Neuron (in vitro differentiated cells): ENCODE results near the gene OTULIN.

Experiments
- H2AFZ ChIP-seq: one replicate; pipeline ENCODE4 v1.6.1; 2013; ENCODE audit warnings: low read depth, mild to moderate bottlenecking, inconsistent platforms, low read length, moderate library complexity
- H3K27me3 ChIP-seq: one replicate; pipeline ENCODE4 v1.6.1; 2013; ENCODE audit warnings: low read length; ENCODE audit not compliant: insufficient read depth
- H3K36me3 ChIP-seq: one replicate; pipeline ENCODE4 v1.6.1; 2013; ENCODE audit warnings: low read length; ENCODE audit not compliant: insufficient read depth
- H3K4me1 ChIP-seq: one replicate; pipeline ENCODE4 v1.6.1; 2013; ENCODE audit warnings: low read length; ENCODE audit not compliant: insufficient read depth
- H3K4me3 ChIP-seq: 2 replicates; pipeline ENCODE4 v1.5.1; 2013; ENCODE audit warnings: mild to moderate bottlenecking, low read length, moderate library complexity
- H3K9me3 ChIP-seq: one replicate; pipeline ENCODE4 v1.6.1; 2013; ENCODE audit warnings: low read length

OTULIN gene

DNA sequence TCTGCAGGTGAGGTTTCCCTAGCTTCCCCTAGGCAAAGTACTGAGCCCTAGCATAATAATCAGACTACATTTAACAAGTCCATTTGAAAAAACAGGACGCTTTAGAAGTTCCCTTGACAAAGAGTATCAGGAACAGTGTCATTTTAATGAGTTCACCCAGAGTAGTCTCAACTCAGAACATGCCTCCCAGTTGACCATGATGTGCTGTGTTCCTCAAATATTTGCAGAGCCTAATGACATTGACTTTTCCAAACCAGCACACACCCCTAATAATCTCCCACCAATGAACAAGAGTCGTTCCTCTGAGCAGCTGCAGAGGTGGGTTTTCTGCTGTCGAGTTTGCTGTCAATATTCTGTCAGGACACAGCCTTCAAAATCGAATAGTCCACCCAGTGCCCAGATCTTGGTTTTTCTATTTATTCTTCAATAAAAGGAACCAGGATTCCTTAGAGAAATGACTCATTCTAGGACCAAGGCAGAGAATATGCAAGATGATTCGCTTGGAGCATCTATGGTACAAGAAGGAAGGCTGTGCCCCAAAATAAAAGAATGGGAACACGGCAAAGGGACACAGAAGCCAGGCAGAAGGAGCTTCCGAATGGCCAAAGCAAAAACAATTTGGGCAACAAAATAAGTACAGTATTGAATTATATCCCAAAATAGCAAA, 57.6 kb downstream of the OTULIN start:
- H3K9me3 ChIP-seq = no peaks in the 10 kb centered on the region
- no peaks in the 10 kb centered on the region for H3K4me1 ChIP-seq
- H2AFZ ChIP-seq = no peak overlapping the region
- no peak overlapping the region for H3K4me3 ChIP-seq
- H3K36me3 ChIP-seq = no peaks in the 10 kb centered on the region
- no peaks in the 10 kb centered on the region for H3K27me3 ChIP-seq

DNA sequence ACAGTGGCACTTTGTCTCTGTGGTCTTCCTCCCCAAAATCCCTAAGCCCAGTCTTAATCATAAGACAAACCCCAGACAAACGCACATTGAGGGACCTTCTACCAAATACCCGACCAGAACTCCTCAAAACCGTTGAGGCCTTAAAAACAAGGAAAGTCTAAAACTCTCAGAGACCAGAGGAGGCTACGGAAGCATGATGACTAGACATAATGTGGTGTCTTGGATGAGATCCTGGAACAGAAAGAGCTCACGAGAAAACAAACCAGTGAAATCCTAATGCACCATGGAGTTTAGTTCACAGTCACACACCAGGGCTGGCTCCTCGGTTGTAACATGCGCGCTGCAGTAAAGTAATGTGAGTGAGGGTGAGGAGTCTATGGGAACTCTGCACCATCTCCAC, 58.4 kb downstream of the OTULIN start:
- Histone ChIP-seq H2AFZ (no peak overlapping the region), H3K9me3 (no peaks in the 10 kb centered on the region), H3K27me3 (no peaks in the 10 kb centered on the region), H3K4me3 (no peak overlapping the region), H3K36me3 (no peaks in the 10 kb centered on the region), H3K4me1 (peaks cover 6% of the 10 kb centered on the region)

DNA sequence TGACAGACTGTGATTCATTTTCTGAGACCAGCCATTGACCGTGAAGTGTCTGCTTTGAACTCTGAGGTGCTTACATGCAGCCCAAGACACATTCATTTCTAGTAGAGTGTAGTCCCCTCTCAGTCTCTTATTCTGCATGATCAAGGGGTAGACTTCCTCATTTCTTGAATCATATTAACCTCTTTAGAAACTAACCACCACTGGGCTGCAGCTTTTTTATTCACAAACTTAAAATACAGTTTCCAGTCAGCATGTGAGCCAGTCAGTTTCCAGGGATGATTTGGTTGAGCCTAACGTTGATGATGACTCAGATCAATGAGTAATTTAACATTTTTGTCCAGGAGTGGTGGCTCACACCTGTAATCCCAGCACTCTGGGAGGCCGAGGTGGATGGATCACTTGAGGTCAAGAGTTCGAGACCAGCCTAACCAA, 59.2 kb downstream of the OTULIN start:
- Histone ChIP-seq H3K4me3 (no peak overlapping the region), H3K27me3 (no peaks in the 10 kb centered on the region), H3K9me3 (no peaks in the 10 kb centered on the region), H3K36me3 (no peaks in the 10 kb centered on the region), H3K4me1 (peaks cover 14% of the 10 kb centered on the region), H2AFZ (no peak overlapping the region)

DNA sequence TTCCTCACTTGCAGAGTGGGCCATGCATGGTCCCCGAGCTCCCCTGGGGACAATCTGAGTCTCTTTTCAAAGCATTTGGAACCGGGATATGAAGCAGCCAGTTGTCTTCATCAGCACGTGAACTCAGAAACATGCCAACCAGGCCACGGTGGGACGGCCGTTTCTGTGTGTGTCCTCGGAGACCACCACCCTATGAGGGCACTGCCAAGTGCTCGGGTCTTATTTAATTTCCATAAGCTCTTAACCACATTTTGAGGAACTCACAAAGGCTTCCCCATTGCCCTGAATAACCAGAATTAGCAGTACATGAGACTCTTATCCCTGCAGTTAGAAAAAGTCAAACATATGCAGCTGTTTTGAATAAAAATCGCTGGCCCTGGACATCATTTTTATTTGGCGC, 60.1 kb downstream of the OTULIN start:
- no peaks in the 10 kb centered on the region for H3K9me3 ChIP-seq
- no peak overlapping the region for H3K4me3 ChIP-seq
- no peaks in the 10 kb centered on the region for H3K27me3 ChIP-seq
- no peak overlapping the region for H2AFZ ChIP-seq
- H3K36me3 ChIP-seq = no peaks in the 10 kb centered on the region
- peaks cover 18% of the 10 kb centered on the region for H3K4me1 ChIP-seq

DNA sequence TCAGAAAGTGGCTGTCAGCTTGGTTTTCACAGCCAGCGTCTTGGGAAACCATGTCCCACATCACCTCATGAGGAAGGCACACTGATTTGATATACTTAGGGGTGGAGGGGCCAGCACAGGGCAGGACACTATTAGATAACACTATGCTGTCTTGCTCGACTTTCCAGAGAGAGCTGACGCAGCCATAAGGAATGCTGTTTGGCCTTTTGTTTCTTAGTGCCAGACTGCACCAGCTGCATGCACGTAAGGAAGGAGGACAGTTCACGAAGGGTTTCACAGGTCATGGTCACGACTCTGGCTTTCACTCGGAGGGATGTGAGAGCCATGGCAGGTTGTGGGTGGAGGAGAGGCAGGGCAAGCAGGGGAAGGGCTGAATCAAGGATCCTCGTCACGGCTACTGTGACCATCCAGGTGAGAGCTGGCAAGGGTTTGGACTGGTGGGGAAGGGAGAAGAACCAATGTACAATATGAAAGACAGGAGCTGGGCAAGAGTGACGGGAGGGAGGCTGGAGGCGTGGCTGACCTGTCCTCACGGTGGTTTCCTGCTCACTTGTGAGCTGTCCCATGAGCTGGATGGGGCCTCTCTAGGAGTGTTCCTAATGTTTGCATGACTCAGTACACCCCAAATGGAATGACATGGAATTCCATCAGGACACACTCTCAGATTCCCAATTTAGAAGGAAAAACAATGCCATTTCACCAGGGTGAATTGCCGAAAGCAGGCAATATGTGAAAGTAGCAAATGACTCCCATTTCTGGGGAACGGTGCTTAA, 61.7 kb downstream of the OTULIN start:
- Histone ChIP-seq H3K4me1 (peaks cover 20% of the 10 kb centered on the region), H2AFZ (no peak overlapping the region), H3K36me3 (no peaks in the 10 kb centered on the region), H3K27me3 (no peaks in the 10 kb centered on the region), H3K4me3 (no peak overlapping the region), H3K9me3 (no peaks in the 10 kb centered on the region)

DNA sequence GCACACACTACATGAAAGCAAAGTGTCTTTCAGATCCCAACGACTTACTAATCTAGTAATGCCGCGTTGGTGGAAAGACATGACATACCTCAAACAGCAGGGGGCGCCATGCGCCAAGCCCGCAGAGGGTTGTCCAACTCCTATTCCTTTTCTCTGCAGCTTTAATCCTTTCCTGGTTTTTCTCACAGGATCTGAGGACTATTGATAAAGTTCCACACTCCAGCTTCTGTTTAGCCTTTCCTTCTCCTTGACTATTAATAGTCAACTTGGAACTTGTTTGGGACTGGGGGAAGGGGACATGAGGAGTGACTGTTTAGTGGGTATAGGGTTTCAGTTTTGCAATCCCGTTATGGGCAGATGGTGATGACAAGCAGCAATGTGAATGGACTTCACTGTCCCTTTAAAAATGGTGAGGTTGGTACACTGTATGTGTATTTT, 62.9 kb downstream of the OTULIN start:
- peaks cover 20% of the 10 kb centered on the region for H3K4me1 ChIP-seq
- H3K27me3 ChIP-seq = no peaks in the 10 kb centered on the region
- no peak overlapping the region for H2AFZ ChIP-seq
- H3K36me3 ChIP-seq = no peaks in the 10 kb centered on the region
- no peak overlapping the region for H3K4me3 ChIP-seq
- H3K9me3 ChIP-seq = no peaks in the 10 kb centered on the region

DNA sequence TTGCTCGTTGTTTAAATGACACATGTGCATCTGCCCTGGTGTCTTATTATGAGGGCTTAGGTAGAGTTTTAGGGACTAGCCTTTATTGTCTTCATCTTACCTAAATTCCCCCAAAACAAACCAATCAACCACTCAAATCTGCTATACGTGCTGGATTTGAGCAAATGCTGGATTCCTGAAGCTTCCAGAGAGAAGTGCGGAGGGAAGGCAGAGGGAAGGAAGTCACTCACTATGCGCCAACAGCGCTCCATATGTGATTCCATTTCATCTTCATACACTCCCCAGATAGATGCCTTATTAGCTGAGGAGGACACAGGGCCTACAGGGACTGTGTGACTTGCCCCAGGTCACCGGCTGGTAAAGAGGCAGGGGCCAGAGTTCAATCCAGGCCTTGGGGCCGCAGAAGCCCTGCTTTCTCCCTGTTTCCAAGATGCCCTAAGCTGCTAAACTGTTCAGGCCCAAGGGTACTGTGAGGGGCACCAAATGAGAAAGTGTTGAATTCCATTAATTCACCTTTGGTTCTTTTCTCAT, 63.5 kb downstream of the OTULIN start:
- no peak overlapping the region for H3K4me3 ChIP-seq
- H3K27me3 ChIP-seq = no peaks in the 10 kb centered on the region
- peaks cover 20% of the 10 kb centered on the region for H3K4me1 ChIP-seq
- H3K36me3 ChIP-seq = no peaks in the 10 kb centered on the region
- H3K9me3 ChIP-seq = no peaks in the 10 kb centered on the region
- no peak overlapping the region for H2AFZ ChIP-seq

DNA sequence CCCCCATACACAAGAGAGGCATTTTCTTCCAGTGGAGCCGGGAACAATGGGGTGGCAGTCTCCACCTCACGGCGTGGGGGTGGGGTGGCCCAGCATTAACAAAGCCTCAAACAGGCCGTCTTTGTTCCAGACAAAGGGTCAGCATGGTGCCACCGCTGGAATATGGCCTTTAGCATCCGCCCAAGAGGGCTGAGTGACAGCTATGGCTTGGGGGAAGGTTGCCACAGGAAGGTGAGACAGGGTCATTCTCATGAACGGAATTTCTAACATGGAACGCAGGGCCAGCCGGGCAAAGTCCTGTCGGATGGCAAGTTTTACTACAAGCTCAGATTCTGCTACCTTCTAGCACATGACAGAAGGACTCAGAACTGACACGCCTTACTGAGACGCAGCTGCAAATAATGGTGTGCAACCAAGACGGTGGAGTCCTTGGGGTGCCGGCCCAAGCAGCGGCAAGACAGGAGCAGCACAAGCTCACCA, 64.0 kb downstream of the OTULIN start:
- Histone ChIP-seq H3K36me3 (no peaks in the 10 kb centered on the region), H3K9me3 (no peaks in the 10 kb centered on the region), H3K27me3 (no peaks in the 10 kb centered on the region), H3K4me1 (peaks cover 20% of the 10 kb centered on the region), H2AFZ (no peak overlapping the region), H3K4me3 (no peak overlapping the region)

DNA sequence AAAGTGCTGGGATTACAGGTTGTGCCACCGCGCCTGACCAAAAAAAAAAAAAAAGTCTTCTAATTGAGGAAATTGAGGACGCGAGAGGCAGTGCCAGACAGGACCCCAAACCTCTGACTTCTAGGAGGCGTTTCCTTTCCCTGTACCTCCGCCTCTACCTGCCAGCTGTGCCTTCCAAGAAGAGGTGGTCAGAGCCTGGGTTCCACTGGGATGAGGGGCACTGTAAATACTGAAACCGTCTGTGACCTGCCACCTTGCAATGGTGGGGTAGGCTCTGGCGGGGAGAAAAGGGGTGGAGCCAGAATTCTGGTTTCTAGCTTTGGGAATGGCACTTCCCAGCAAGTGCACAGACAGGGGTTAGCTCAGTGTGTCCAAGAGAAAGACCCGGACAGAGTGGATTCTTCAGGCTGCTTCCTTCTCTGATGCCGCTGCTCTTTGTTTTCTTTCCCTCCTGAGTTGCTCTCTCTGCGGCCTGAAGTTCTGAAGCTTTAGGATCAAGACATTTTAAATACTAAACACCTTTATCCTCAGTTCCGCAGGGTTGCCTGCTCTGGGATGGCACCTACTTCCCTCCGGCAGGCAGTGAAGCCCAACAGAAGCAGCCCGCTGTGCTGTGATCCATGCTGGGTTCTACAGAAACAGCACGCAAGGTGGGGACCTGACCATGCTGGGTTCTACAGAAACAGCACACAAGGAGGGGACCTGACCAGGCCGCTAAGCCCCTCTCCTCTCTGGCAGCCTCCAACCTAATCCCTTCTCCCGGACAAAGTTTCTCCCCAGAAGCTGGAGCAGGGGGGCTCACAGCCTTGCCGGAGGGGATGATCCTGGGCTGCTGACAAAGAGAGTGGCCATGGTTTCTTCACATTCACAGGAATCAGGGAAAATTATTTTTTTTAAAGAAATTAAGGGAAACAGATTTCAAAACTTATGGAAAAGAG, 65.2 kb downstream of the OTULIN start:
- H3K4me3 ChIP-seq = no peak overlapping the region
- H3K36me3 ChIP-seq = no peaks in the 10 kb centered on the region
- H3K27me3 ChIP-seq = no peaks in the 10 kb centered on the region
- H3K9me3 ChIP-seq = no peaks in the 10 kb centered on the region
- no peak overlapping the region for H2AFZ ChIP-seq
- H3K4me1 ChIP-seq = peaks cover 20% of the 10 kb centered on the region

DNA sequence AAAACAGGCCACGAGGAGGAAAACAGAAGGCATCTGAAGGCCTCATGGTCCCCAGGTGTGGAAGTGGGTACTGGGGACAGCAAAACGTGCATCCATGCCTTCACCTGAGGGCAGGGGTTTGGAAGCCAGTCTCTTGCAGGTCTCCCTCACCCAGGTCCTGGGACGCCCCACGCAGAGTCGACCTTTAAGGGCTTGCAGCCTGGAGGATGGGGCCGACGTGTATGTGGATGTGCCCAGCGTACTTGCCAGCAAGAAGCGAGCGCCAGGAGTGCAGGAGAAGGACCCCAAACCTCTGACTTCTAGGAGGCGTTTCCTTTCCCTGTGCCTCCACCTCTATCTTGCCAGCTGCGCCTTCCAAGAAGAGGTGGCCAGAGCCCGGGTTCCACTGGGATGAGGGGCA, 65.9 kb downstream of the OTULIN start:
- Histone ChIP-seq H3K36me3 (no peaks in the 10 kb centered on the region), H3K4me1 (peaks cover 20% of the 10 kb centered on the region), H3K4me3 (no peak overlapping the region), H2AFZ (no peak overlapping the region), H3K9me3 (no peaks in the 10 kb centered on the region), H3K27me3 (no peaks in the 10 kb centered on the region)

DNA sequence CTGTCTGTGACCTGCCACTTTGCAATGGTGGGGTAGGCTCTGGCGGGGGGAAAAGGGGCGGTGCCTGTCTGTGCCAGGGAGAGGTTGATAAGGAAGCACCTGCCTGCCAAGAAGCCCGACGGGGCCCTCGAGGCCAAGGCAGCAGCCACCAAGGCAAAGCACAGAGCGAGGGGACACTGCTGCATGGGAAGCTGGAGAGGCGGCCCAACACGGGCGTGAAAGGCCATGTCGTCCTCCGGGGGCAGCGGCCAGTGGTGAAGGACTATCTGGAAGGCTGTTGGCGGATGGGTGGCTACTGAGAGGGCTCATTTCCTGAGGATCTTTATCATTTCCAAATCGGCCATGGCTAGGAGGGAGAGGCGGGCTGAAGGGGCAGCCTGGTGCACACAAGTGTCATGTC, 66.4 kb downstream of the OTULIN start:
- no peaks in the 10 kb centered on the region for H3K27me3 ChIP-seq
- H3K4me1 ChIP-seq = peaks cover 20% of the 10 kb centered on the region
- H3K36me3 ChIP-seq = no peaks in the 10 kb centered on the region
- no peak overlapping the region for H3K4me3 ChIP-seq
- H2AFZ ChIP-seq = no peak overlapping the region
- H3K9me3 ChIP-seq = no peaks in the 10 kb centered on the region

DNA sequence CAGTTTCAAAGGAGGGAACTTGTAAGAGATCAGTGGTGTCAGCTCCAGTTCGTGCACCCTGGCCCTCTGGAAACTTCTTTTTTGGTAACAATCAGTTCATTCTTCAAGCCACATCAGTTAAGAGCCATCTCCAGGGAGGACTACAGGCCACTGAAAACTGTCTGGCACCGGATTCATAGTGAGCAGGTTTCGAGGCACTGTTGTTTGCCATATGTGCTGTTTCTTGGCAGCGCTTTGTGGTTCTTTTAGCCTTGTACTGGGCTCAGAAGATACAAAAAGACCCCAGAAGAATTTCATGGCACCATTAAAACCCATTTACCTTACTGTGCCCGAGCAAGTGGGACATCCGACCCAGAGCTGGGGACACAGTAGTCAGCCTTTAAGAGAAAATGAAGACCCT, 68.5 kb downstream of the OTULIN start:
- no peak overlapping the region for H2AFZ ChIP-seq
- no peak overlapping the region for H3K4me3 ChIP-seq
- no peaks in the 10 kb centered on the region for H3K27me3 ChIP-seq
- H3K9me3 ChIP-seq = no peaks in the 10 kb centered on the region
- H3K4me1 ChIP-seq = peaks cover 13% of the 10 kb centered on the region
- no peaks in the 10 kb centered on the region for H3K36me3 ChIP-seq
